Liver (tissue), 9 donors: ENCODE data around the gene BRI3BP. TPM values are rescaled to one million over a fixed set of nuclear protein-coding genes. Genes with fewer than 3 reads are reported as not detected.

Experiments
- DNase-seq: peaks from one replicate; pipeline ENCODE4 v3.0.0-alpha.2; 2017; ENCODE audit warnings: low spot score
- H3K27ac ChIP-seq, 2 donors: one replicate each; pipeline ENCODE4 v1.7.0; 2013; ENCODE audit warnings: inconsistent platforms in 2 of 2, low read length in 2 of 2, control low read depth in 1 of 2, low read depth in 1 of 2, mild to moderate bottlenecking in 1 of 2
- H3K27me3 ChIP-seq, 4 donors: one replicate each; pipeline versions ENCODE4 v1.6.1 to v1.7.0; 2013; ENCODE audit warnings: low read length in 3 of 4, inconsistent platforms in 1 of 4, mild to moderate bottlenecking in 1 of 4, moderate library complexity in 1 of 4; ENCODE audit not compliant: control insufficient read depth in 4 of 4, insufficient read depth in 4 of 4
- H3K36me3 ChIP-seq, 4 donors: one replicate each; pipeline versions ENCODE4 v1.6.1 to v1.7.0; 2013; ENCODE audit warnings: low read length in 3 of 4, mild to moderate bottlenecking in 3 of 4, low read depth in 1 of 4, moderate library complexity in 1 of 4; ENCODE audit not compliant: control insufficient read depth in 4 of 4, insufficient read depth in 3 of 4
- H3K4me1 ChIP-seq, 4 donors: one replicate each; pipeline versions ENCODE4 v1.6.1 to v1.7.0; 2013; ENCODE audit warnings: low read length in 3 of 4, mild to moderate bottlenecking in 3 of 4, moderate library complexity in 1 of 4; ENCODE audit not compliant: control insufficient read depth in 4 of 4, insufficient read depth in 4 of 4
- H3K4me3 ChIP-seq, 3 donors: one replicate each; pipeline versions ENCODE4 v1.6.1 to v1.7.0; 2013; ENCODE audit warnings: low read length in 3 of 3, control low read depth in 1 of 3, low read depth in 1 of 3, mild to moderate bottlenecking in 1 of 3
- H3K9ac ChIP-seq, 2 donors: one replicate each; pipeline ENCODE4 v1.7.0; 2013; ENCODE audit warnings: low read length in 2 of 2, mild to moderate bottlenecking in 2 of 2, moderate library complexity in 2 of 2, control low read depth in 1 of 2, low read depth in 1 of 2
- H3K9me3 ChIP-seq, 4 donors: one replicate each; pipeline versions ENCODE4 v1.6.1 to v1.7.0; 2013; ENCODE audit warnings: low read length in 3 of 4; ENCODE audit not compliant: control insufficient read depth in 4 of 4
- FOXA1 ChIP-seq: IDR thresholded peaks from 2 replicates; pipeline ENCODE4 v1.6.1; 2016; ENCODE audit warnings: antibody characterized with exemption
- FOXA2 ChIP-seq: IDR thresholded peaks from 2 replicates; pipeline ENCODE4 v1.6.1; 2016; ENCODE audit warnings: antibody characterized with exemption
- GABPA ChIP-seq, 2 donors: IDR thresholded peaks in 1 of 2; conservative IDR thresholded peaks in 1 of 2; 2 replicates each; pipeline ENCODE4 v1.6.1; 2016; ENCODE audit warnings: antibody characterized with exemption in 2 of 2, mild to moderate bottlenecking in 1 of 2, moderate library complexity in 1 of 2
- HNF4A ChIP-seq, 2 donors: conservative IDR thresholded peaks; 2 replicates each; pipeline ENCODE4 v1.6.1; 2016; ENCODE audit warnings: antibody characterized with exemption in 2 of 2, mild to moderate bottlenecking in 2 of 2
- HNF4G ChIP-seq: IDR thresholded peaks from 2 replicates; pipeline ENCODE4 v1.6.1; 2016; ENCODE audit warnings: antibody characterized with exemption
- JUND ChIP-seq, 2 donors: IDR thresholded peaks; 2 replicates each; pipeline ENCODE4 v1.6.1; 2016; ENCODE audit warnings: antibody characterized with exemption in 2 of 2
- NR2F2 ChIP-seq: IDR thresholded peaks from 2 replicates; pipeline ENCODE4 v1.6.1; 2016; ENCODE audit warnings: antibody characterized with exemption
- RAD21 ChIP-seq, 2 donors: IDR thresholded peaks; 2 replicates each; pipeline ENCODE4 v1.6.1; 2016; ENCODE audit warnings: antibody characterized with exemption in 2 of 2, mild to moderate bottlenecking in 2 of 2
- SP1 ChIP-seq: IDR thresholded peaks from 2 replicates; pipeline ENCODE4 v1.6.1; 2018; ENCODE audit warnings: antibody characterized with exemption, mild to moderate bottlenecking
- TAF1 ChIP-seq: conservative IDR thresholded peaks from 2 replicates; pipeline ENCODE4 v1.6.1; 2016; ENCODE audit warnings: antibody characterized with exemption, mild to moderate bottlenecking
- YY1 ChIP-seq: IDR thresholded peaks from 2 replicates; pipeline ENCODE4 v1.6.1; 2016; ENCODE audit warnings: antibody characterized with exemption, mild to moderate bottlenecking
- ZBTB33 ChIP-seq: IDR thresholded peaks from 2 replicates; pipeline ENCODE4 v1.6.1; 2016; ENCODE audit warnings: antibody characterized with exemption
- WGBS: extraction: QIAGEN DNeasy Blood & Tissue Kit; methylation state at CpG from one replicate; pipeline ENCODE4 v1.1.7; 2013; 5-methylcytosine and 5-hydroxymethylcytosine counted together
- polyA plus RNA-seq, 2 donors: library from polyadenylated mRNA; stranded (reverse) in 1 of 2; unstranded in 1 of 2; fragments of 200-250 nt in 1 of 2; fragments of >200 nt in 1 of 2; fragmentation: Nextera tagmentation in 1 of 2; extraction: Ambion mirVana in 1 of 2; gene quantifications; one replicate each; pipeline versions ENCODE4 v1.2.1 to v1.2.3, GENCODE V29; 2013 to 2015
- total RNA-seq, 2 donors: library from RNA; depleted of rRNA; stranded (reverse); fragments of >200 nt; gene quantifications; one replicate each; pipeline ENCODE4 v1.2.3, GENCODE V29; 2014
- TF ChIP-seq, protein P1 (sequence below): IDR thresholded peaks from 2 replicates; pipeline ENCODE4 v1.6.1; 2016; ENCODE audit warnings: antibody characterized with exemption
- TF ChIP-seq, protein P2 (sequence below): fragments of 150-350 bp; IDR thresholded peaks from 2 replicates; pipeline ENCODE4 v1.5.1; 2017; ENCODE audit warnings: improper control_type of control experiment, low read depth, low read length; ENCODE audit not compliant: missing input control
- TF ChIP-seq, protein P3 (sequence below): IDR thresholded peaks from 2 replicates; pipeline ENCODE4 v1.6.1; 2016; ENCODE audit warnings: antibody characterized with exemption, mild to moderate bottlenecking
- TF ChIP-seq, protein P4 (sequence below): IDR thresholded peaks from 2 replicates; pipeline ENCODE4 v1.6.1; 2016; ENCODE audit warnings: antibody characterized with exemption
- donor health status: healthy.
- donor health status: healthy.
- donor health status: healthy.
- donor health status: healthy.
- donor health status: healthy.

Gene BRI3BP
- total and polyA plus RNA-seq, 4 donors, result 2.4 to 15.3 (median 4.7) TPM

DNA sequence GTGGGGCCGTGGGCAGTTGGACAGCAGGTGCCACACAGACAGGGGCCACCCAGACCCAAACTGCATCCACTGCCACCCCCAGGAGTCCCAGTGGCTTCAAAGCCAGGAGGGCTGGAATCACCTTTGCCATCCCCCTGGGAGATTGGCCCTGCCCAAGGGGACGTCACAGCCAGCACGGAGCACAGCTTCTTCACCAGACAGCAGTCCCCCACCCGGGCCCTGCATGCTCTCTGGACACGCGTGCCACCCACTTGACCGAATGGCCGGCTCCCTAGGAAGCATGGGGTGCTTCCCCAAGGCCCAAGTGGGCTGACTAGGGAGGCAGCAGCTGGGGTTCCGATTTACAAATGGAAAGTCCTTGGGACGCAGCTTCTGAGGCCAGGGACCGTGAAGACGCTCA lies 21.8 kb upstream of the BRI3BP start:
- TF ChIP-seq GABPA (IDR thresholded peaks at IDR 0.05 in 1 of 2, conservative IDR thresholded peaks at IDR 0.05 in 1 of 2), result no peak
- TF ChIP-seq, protein P1, sequence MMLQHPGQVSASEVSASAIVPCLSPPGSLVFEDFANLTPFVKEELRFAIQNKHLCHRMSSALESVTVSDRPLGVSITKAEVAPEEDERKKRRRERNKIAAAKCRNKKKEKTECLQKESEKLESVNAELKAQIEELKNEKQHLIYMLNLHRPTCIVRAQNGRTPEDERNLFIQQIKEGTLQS, result no peak
- TF ChIP-seq ZBTB33, result no peak
- TF ChIP-seq TAF1, result no peak
- no peak for TF ChIP-seq SP1
- TF ChIP-seq FOXA1, result no peak
- TF ChIP-seq FOXA2, result no peak
- no peak for TF ChIP-seq JUND (IDR thresholded peaks at IDR 0.05)
- TF ChIP-seq NR2F2, result no peak
- no peak for TF ChIP-seq HNF4A (conservative IDR thresholded peaks at IDR 0.05)
- no peak for TF ChIP-seq YY1
- TF ChIP-seq RAD21 (IDR thresholded peaks at IDR 0.05), result no peak
- no peak for TF ChIP-seq HNF4G
- TF ChIP-seq, protein P2, sequence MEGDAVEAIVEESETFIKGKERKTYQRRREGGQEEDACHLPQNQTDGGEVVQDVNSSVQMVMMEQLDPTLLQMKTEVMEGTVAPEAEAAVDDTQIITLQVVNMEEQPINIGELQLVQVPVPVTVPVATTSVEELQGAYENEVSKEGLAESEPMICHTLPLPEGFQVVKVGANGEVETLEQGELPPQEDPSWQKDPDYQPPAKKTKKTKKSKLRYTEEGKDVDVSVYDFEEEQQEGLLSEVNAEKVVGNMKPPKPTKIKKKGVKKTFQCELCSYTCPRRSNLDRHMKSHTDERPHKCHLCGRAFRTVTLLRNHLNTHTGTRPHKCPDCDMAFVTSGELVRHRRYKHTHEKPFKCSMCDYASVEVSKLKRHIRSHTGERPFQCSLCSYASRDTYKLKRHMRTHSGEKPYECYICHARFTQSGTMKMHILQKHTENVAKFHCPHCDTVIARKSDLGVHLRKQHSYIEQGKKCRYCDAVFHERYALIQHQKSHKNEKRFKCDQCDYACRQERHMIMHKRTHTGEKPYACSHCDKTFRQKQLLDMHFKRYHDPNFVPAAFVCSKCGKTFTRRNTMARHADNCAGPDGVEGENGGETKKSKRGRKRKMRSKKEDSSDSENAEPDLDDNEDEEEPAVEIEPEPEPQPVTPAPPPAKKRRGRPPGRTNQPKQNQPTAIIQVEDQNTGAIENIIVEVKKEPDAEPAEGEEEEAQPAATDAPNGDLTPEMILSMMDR, result no peak

DNA sequence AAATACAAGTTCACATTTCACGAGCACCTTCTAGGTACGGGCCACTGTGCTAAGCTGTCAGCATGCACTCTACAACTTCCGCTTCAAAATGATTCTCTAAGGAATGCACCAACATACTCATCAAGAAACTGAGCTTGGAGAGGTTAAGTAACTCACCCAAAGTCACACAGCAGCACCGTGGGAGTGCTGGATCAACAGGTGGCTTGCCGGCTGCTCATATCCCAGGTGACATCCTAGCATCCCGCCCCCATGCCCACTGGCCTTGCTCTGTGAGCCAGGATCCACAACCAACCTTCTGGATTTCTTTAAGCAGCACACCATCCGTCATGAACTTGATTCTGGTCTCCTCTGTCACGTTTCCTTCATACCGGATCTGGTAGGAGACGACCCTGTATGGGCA lies 21.2 kb upstream of the BRI3BP start:
- no peak for DNase-seq
- no peaks in the 10 kb centered on the region for H3K9me3 ChIP-seq
- H3K27ac ChIP-seq, result no peak overlapping the region
- no peak overlapping the region for H3K4me3 ChIP-seq
- no peaks in the 10 kb centered on the region for H3K4me1 ChIP-seq
- H3K9ac ChIP-seq, result no peak overlapping the region
- WGBS, result 95% methylated on average over 10 of the region's 10 CpGs
- H3K36me3 ChIP-seq, result peaks cover 15 to 57% (median 28%) of the 10 kb centered on the region in 4 donors
- TF ChIP-seq HNF4A (conservative IDR thresholded peaks at IDR 0.05) (no peak), FOXA2 (no peak), RAD21 (IDR thresholded peaks at IDR 0.05) (no peak), HNF4G (no peak), ZBTB33 (no peak), GABPA (IDR thresholded peaks at IDR 0.05 in 1 of 2, conservative IDR thresholded peaks at IDR 0.05 in 1 of 2) (no peak), SP1 (no peak), TAF1 (no peak)
- TF ChIP-seq, protein P3, sequence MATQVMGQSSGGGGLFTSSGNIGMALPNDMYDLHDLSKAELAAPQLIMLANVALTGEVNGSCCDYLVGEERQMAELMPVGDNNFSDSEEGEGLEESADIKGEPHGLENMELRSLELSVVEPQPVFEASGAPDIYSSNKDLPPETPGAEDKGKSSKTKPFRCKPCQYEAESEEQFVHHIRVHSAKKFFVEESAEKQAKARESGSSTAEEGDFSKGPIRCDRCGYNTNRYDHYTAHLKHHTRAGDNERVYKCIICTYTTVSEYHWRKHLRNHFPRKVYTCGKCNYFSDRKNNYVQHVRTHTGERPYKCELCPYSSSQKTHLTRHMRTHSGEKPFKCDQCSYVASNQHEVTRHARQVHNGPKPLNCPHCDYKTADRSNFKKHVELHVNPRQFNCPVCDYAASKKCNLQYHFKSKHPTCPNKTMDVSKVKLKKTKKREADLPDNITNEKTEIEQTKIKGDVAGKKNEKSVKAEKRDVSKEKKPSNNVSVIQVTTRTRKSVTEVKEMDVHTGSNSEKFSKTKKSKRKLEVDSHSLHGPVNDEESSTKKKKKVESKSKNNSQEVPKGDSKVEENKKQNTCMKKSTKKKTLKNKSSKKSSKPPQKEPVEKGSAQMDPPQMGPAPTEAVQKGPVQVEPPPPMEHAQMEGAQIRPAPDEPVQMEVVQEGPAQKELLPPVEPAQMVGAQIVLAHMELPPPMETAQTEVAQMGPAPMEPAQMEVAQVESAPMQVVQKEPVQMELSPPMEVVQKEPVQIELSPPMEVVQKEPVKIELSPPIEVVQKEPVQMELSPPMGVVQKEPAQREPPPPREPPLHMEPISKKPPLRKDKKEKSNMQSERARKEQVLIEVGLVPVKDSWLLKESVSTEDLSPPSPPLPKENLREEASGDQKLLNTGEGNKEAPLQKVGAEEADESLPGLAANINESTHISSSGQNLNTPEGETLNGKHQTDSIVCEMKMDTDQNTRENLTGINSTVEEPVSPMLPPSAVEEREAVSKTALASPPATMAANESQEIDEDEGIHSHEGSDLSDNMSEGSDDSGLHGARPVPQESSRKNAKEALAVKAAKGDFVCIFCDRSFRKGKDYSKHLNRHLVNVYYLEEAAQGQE, result no peak
- TF ChIP-seq, protein P4, sequence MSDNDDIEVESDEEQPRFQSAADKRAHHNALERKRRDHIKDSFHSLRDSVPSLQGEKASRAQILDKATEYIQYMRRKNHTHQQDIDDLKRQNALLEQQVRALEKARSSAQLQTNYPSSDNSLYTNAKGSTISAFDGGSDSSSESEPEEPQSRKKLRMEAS, result no peak
- no peaks in the 10 kb centered on the region for H3K27me3 ChIP-seq

More for the DNA sequence above, 21.8 kb upstream of the BRI3BP start:
- no peak for DNase-seq
- Histone ChIP-seq H3K4me3 (no peak overlapping the region), H3K27me3 (no peaks in the 10 kb centered on the region), H3K9ac (no peak overlapping the region), H3K36me3 (peaks cover 13 to 59% (median 29%) of the 10 kb centered on the region in 4 donors), H3K27ac (no peak overlapping the region), H3K9me3 (no peaks in the 10 kb centered on the region), H3K4me1 (no peaks in the 10 kb centered on the region)
- 88% methylated on average over 12 of the region's 12 CpGs for WGBS
